Erythroblast (primary cell): ENCODE measurements around the gene CLCA1.

ENCODE experiments used
- GATA1 ChIP-seq: IDR thresholded peaks from 2 replicates; pipeline ENCODE4 v1.6.1; 2011; ENCODE audit warnings: low read depth, mild to moderate bottlenecking, control low read depth, low read length, moderate library complexity
- POLR2A ChIP-seq: IDR thresholded peaks from 2 replicates; pipeline ENCODE4 v1.6.1; 2011; ENCODE audit warnings: mild to moderate bottlenecking, low read length

DNA sequence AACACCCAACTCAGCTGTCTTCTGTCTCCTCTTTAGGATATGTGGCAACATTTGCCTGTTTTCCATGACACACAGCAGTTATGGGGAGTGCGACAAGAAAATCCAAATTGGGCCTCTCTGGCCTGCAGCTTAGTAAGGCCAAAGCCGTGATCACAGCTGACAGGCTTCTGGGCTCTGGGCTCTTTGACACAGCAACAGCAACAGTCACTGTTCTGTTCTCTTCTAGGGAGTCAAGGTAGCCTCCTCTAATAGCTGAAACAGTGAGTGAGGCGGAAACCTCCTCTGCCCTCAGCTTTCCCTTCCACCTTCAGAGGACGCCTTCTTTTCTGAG is 19.0 kb downstream of the CLCA1 start:
- TF ChIP-seq POLR2A (no peak), GATA1 (no peak)
